NCI-H1930 (cell line): ENCODE measurements around the gene SECISBP2L.

Source experiments
- DNase-seq, 2 experiments: peaks; one replicate each; lab custom pipeline; 2025; lab: John Stamatoyannopoulos, UW

SECISBP2L gene

DNA sequence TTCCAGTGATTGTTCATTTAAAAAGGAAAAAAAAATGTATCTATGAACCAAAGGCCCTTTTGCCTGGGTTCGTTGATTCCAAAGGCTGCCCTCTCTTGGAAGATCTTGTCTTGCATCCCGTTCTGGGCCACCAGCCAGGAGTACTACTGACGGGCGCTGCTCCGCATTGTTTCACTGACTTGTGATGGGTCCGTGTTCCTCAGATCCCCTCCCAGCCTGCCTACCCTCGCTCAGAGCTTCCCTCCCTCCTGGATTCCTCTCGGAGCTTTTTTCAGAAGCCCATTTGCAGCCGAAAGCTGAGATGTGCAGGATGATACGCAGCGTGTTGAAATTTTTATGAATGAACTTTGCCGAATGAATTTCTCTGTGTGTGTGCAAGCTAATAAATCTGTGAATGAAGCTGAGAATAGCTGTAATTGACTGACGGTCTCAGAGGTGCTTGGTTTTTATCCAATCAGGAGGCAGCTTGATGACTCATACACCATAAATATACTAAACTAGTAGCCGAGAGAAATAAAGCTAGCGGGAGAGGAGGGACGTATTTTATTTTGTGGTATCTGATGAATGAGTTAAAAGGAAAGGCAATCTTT is 82.6 kb downstream of the SECISBP2L start, which contains the start of gene SHC4:
Gene SHC4 (minus strand): TSS at position 396 of the 590 bp plus-strand sequence. CDS start 904 bp downstream, outside the sequence.
- peak in 1 of 2 experiments; percentile 4 for DNase-seq

DNA sequence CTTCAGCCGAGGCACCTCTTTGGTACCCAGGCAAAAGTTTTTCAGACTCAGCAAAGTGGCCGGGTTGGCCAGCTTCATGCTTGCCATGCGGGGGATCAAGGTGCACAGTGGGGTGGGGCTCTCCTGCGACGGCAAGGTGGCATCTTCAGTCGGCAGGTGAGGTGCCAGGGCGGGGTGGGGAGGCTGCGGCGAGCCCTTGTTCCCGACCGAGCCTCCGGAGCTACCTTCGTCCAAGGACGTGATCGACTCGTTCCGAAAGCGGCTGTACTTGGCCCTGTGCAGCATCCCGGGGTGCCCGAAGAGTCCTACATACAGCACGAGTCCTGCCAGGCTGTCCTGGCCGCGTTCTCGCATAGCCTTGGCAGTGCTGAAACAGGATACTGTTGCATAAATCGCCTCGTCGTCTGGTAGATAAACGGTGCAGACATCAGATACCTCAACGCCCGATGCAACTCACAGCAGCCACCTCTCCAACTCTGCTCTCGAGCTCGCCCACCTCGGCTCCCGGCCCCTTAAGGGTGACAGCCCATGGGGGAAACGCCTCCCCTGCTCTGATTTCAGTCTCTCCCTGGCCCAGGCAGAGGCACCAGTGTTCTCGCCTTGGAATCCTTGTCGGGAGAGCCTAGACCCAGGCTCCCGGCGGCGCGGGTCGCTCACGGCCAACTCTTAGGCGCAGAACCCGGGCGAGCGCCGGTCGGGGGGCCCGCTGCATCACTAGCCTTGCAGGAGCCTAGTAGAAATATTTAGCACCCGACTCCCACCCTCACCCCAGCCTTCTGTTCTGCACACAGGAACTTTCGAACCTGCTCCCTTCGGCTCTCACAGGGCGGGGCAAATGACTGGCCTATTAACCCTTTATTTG is 83.4 kb downstream of the SECISBP2L start:
- DNase-seq, result no peak

DNA sequence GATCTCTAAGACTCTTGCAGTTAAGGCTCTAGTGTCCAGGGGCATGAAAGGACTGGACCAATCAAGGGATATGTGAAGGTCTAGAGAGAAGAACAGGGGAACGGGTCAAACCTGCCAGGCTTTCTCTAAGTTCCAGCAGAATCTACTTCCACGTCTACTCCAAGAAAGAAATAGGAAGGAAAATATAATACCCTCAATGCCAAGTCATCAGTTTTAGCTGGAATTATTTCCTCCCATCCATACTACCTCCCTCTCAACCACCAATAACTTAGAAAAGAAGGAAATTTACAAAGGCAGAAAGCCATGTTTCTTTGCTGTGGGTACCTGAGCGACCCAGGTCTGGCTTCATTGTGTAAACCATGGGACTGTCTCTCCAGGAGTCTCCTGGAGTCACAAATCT is 90.3 kb downstream of the SECISBP2L start:
- DNase-seq, result no peak

DNA sequence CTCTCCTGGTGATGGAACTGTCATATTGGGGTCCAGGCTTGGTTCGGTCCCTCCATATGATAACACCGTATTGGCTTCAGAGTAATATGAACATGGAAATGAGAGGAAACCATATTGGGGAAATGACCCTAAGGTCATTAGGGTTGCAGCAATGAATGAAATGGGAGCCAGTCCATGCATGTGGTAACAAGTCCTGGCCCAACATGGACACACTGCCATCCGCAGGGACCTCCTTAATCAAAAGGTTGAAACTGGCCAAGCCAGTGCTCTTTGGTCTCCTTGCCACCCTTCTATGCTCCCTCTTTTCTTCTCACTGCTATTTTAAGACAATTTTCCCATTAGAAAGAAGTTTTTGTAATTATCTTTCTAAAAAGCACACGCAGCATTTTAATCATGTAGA is 90.9 kb downstream of the SECISBP2L start:
- no peak for DNase-seq

- no peak for DNase-seq
Measured at GRCh38 chr15:48954538-48954937, 91.7 kb downstream of the SECISBP2L start.

GRCh38 chr15:48946840-48947187 is 99.4 kb downstream of the SECISBP2L start:
- DNase-seq, result no peak

- no peak for DNase-seq
Measured at GRCh38 chr15:48946074-48946839, 100.0 kb downstream of the SECISBP2L start.

GRCh38 chr15:48945386-48945785 is 100.9 kb downstream of the SECISBP2L start:
- DNase-seq, result no peak

DNA sequence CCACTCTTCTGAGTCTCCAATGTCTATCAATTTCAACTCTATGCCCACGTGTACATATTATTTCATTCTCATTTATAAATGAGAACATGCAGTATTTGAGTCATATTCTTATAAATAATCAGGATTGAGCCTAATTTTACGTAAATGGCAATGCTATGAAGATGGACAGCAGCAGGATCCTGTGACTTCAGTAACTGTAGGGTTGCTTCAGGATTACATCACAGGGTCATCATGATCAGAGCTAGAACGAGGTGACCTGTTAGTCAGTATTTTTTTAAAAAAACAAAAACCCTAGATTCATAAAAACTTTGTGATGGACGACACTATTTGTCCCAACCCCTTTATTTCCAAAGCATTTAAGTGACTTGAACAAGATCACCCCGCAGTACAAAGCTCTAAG is 104.3 kb downstream of the SECISBP2L start:
- DNase-seq, result no peak

DNA sequence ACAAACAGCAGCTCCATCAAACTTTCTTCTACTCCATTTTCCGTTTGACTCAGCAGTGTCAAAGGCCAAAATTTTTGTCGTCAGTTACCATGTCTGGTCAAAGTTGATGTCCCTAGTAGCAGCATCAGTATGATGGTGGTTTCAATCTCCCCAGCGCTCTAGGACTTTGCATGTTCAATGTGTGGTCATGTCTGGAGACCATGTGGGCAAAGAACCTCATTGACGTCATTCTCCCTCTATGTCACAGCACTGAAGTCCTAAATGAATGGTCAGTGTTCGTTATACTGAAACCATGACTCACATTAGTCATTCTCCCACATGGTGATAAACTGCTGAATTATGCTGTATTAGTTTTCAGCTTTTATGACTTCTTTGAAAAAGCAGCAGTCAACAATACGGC is 105.7 kb downstream of the SECISBP2L start:
- DNase-seq, result no peak

DNA sequence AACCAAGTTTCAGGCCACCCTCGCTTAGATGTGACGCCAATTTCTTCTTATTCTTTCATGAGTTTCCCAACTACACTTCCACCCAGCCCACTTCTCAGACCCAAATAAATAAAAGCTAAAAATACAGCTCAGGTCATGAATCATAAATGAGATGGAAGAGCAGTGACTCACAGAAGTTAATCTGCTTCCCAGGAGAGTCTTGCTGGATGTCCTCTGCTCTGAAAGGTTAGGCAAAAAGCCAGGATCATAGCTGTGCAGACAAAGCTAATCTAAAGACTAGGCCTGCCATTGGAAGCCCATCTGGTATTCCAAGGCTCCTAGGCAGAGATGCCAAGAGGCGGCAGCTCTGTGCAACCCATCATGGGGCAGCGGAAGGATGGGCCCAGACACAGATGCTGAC is 106.6 kb downstream of the SECISBP2L start:
- DNase-seq, result no peak
